ENCODE measurements around the gene FMN1.

- TF ChIP-seq POLR2A (IDR thresholded peaks at IDR 0.05) (no peak), CTCF (IDR thresholded peaks at IDR 0.05) (no peak), POLR2AphosphoS5 (IDR thresholded peaks at IDR 0.05) (no peak)
These were observed 458.4 kb downstream of the FMN1 start for GRCh38 chr15:32735989-32736700.
